Epithelial cell of proximal tubule (primary cell): ENCODE results near the gene PPP1R9B. TPM values are rescaled to one million over a fixed set of nuclear protein-coding genes. Genes with fewer than 3 reads are reported as not detected.

ENCODE experiments used
- DNase-seq: peaks from one replicate; pipeline ENCODE4 v3.0.0-alpha.2; 2011; ENCODE audit warnings: low read depth
- H3K4me3 ChIP-seq: 2 replicates; pipeline ENCODE4 v1.5.1; 2011; ENCODE audit warnings: low read depth, mild to moderate bottlenecking, low read length
- total RNA-seq: library from RNA; depleted of rRNA; stranded (reverse); fragments of >200 nt; gene quantifications from 2 replicates; pipeline ENCODE4 v1.2.3, GENCODE V29; 2015
- TF ChIP-seq, protein P1 (sequence below): conservative IDR thresholded peaks from 2 replicates; pipeline ENCODE4 v1.5.1; 2012; ENCODE audit warnings: low read depth, mild to moderate bottlenecking, low read length

The PPP1R9B gene
- total RNA-seq, 1 donor from 2014 or later, result 33.8 TPM

DNA sequence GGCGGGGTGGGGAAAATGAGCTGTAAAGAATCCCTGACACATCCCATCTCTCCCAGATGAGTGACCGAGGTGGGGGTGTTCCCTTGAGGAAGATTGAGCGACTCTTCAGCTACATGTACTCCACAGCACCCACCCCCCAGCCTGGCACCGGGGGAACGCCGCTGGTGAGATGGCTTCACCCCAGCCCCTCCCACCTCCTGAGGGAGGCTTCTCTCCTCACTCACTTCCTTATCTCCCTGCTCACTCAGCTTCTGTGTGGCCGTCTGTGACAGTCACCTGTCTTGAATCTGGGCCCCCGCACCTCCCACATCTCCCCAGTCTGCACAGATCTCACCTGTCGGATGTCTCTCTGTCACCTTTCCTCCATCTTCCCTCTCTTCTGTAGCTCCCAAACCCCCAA lies 41.9 kb downstream of the PPP1R9B start:
- no peak for DNase-seq
- TF ChIP-seq, protein P1, sequence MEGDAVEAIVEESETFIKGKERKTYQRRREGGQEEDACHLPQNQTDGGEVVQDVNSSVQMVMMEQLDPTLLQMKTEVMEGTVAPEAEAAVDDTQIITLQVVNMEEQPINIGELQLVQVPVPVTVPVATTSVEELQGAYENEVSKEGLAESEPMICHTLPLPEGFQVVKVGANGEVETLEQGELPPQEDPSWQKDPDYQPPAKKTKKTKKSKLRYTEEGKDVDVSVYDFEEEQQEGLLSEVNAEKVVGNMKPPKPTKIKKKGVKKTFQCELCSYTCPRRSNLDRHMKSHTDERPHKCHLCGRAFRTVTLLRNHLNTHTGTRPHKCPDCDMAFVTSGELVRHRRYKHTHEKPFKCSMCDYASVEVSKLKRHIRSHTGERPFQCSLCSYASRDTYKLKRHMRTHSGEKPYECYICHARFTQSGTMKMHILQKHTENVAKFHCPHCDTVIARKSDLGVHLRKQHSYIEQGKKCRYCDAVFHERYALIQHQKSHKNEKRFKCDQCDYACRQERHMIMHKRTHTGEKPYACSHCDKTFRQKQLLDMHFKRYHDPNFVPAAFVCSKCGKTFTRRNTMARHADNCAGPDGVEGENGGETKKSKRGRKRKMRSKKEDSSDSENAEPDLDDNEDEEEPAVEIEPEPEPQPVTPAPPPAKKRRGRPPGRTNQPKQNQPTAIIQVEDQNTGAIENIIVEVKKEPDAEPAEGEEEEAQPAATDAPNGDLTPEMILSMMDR, result no peak
- no peak overlapping the region for H3K4me3 ChIP-seq

DNA sequence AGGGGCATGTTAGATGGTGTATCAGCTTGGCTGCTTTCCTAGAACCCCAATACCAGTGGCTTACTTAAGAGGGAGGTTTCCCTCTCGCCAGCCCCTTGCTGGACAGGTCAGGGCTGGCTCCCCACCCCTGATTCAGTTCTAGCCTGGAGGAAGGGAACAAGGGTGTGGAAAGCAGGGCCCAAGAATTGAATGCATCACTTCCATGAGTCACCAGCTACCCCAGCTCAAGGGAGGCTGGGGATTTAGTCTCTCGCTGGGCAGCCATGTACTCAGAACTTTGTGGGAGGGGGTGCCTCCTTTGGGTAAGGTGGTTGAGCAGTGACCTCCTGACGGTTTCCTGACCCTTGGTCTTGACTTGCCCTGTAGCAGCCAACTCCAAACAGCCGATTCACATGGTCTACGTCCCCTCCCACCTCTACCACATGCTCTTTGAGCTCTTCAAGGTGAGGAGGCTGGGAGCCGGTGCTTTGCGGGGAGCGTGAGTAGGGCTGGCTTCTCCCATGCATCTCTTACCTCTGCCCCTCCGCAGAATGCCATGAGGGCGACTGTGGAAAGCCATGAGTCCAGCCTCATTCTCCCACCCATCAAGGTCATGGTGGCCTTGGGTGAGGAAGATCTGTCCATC lies 42.6 kb downstream of the PPP1R9B start:
- TF ChIP-seq, protein P1, result no peak

DNA sequence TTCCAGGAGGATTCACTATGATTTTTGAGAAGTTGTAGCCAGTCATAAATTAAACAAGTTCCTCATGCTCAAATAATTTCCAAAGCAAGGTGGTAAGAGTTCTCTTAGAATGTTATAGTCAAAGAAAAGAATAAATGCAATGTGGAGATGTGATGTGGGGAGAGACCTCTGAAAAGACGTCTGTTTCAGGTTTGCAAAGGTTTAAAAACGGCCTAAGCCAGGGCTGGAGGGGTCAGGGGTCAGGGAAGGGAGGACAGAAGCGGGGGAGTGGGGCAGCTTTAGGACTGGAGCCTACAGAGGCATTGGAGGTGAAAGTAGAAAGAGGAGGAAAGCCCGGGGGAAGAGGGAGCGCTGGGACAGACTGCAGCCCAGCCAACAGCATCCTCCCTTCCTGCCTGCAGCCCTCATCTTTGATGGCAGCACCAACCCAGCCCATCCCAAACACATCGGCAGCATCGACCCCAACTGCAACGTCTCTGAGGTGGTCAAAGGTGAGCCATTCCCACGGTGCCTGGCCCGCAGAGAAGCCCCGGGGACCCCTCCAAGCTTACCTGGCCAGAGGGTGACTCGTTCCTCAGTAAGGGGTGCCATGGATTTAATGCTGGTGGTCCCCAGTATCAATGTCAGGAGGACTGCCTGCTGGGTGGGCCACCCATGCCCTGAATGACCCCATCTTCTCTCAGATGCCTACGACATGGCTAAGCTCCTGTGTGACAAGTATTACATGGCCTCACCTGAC lies 43.9 kb downstream of the PPP1R9B start:
- TF ChIP-seq, protein P1, result no peak
- no peak for DNase-seq
- H3K4me3 ChIP-seq, result no peak overlapping the region

More for the DNA sequence above, 42.6 kb downstream of the PPP1R9B start:
- DNase-seq, result no peak
- no peak overlapping the region for H3K4me3 ChIP-seq

DNA sequence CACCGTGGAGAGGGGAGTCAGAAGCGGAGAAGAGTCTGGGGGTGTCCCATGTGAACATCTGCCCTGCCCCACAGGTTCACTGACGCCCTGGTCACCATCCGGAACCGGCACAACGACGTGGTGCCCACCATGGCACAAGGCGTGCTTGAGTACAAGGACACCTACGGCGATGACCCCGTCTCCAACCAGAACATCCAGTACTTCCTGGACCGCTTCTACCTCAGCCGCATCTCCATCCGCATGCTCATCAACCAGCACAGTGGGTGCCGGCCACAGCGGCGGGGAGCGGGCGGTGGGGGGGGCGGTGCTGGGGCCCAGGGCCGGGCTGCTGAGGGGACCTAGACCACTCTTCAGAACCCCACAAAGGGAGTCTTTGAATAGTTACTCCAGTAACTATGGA lies 44.7 kb downstream of the PPP1R9B start:
- H3K4me3 ChIP-seq, result no peak overlapping the region
- TF ChIP-seq, protein P1, result no peak
- no peak for DNase-seq

DNA sequence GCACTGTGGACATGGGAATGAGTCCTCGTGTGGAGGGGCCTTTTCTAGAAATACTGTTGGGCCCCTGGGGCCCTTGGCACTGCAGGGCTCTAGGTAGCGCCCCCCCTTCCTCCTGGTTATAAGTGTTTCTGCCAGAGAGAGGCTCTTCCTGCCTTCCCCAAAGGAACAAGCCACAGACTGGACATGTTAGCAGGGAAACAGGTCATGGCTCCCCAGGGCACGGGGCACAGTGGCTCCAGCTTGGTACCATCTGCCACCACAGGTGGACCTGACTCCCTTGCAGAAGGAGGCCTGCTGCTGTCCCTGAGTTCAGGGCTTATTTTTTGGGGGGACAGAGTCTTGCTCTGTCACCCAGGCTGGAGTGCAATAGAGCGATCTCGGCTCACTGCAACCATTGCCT lies 46.5 kb downstream of the PPP1R9B start:
- TF ChIP-seq, protein P1, result no peak
- no peak overlapping the region for H3K4me3 ChIP-seq
- DNase-seq, result no peak

DNA sequence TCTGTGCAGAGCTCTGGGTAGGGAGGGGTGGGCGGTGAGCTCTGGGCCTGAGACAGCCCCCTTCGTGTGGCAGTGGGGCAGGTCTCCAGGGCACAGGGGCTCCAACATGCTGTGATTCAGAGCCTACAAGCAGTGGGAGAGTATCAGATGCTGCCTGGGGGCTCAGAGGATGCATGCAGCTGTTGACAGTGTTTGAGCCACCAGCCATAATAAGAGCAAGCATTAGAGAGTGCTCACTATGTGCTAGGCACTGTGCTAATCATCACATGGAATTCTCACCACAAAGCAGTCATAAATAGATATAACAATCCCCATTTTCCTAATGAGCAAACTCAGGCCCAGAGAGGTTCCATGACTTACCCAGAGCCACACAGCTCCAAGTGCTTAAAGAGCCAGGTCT lies 47.2 kb downstream of the PPP1R9B start:
- H3K4me3 ChIP-seq, result no peak overlapping the region
- TF ChIP-seq, protein P1, result no peak

More for the DNA sequence above, 47.2 kb downstream of the PPP1R9B start:
- DNase-seq, result no peak
